ENCODE measurements around the gene COL24A1.
"Not testable (repeated sequence)": the region's sequence is repeated elsewhere in the genome, so short reads cannot be mapped to it uniquely, and the experiment has no call there.

COL24A1 gene

GRCh38 chr1:85991261-85991660 is 165.3 kb downstream of the COL24A1 start:
- Histone ChIP-seq H3K27ac (0 out of 22 replicates have a peak overlapping the region, but pooled peaks of 1 of the 11 experiments have one; percentile 7), H3K9ac (no peak overlapping the region), H3K9me3 (replicated peaks in 1 of 11) (no peaks in the 10 kb centered on the region), H3K4me2 (peak overlapping the region in 10 of 11 experiments; percentile 2 to 35 (median 14); a peak in 9 of 22 replicates), H3K27me3 (no peaks in the 10 kb centered on the region), H3K36me3 (no peaks in the 10 kb centered on the region), H3K4me1 (peaks cover 4 to 39% (median 16%) of the 10 kb centered on the region in 10 experiments; a peak in 15 of 20 replicates), H3K4me3 (no peak overlapping the region), H4K20me1 (no peaks in the 10 kb centered on the region)
- no peak for TF ChIP-seq Cebpa-rat (IDR thresholded peaks at IDR 0.05)

GRCh38 chr1:85984636-85985035 is 171.9 kb downstream of the COL24A1 start:
- H3K4me3 ChIP-seq = no peak overlapping the region
- no peak overlapping the region for H3K4me2 ChIP-seq
- TF ChIP-seq Cebpa-rat (IDR thresholded peaks at IDR 0.05) = no peak
- no peaks in the 10 kb centered on the region for H3K4me1 ChIP-seq
- H4K20me1 ChIP-seq = no peaks in the 10 kb centered on the region
- no peak overlapping the region for H3K27ac ChIP-seq
- H3K9me3 ChIP-seq (replicated peaks in 1 of 11) = no peaks in the 10 kb centered on the region
- no peaks in the 10 kb centered on the region for H3K27me3 ChIP-seq
- H3K36me3 ChIP-seq = no peaks in the 10 kb centered on the region
- H3K9ac ChIP-seq = no peak overlapping the region

GRCh38 chr1:85983316-85983715 is 173.3 kb downstream of the COL24A1 start:
- Histone ChIP-seq H3K27me3 (no peaks in the 10 kb centered on the region), H3K9me3 (replicated peaks in 1 of 11) (no peaks in the 10 kb centered on the region), H4K20me1 (no peaks in the 10 kb centered on the region), H3K4me2 (no peak overlapping the region), H3K4me1 (no peaks in the 10 kb centered on the region), H3K4me3 (no peak overlapping the region), H3K9ac (no peak overlapping the region), H3K27ac (no peak overlapping the region), H3K36me3 (no peaks in the 10 kb centered on the region)
- no peak for TF ChIP-seq Cebpa-rat (IDR thresholded peaks at IDR 0.05)

GRCh38 chr1:85976516-85977205 is 179.9 kb downstream of the COL24A1 start:
- H3K4me1 ChIP-seq = no peaks in the 10 kb centered on the region
- no peak for TF ChIP-seq Cebpa-rat (IDR thresholded peaks at IDR 0.05)
- no peaks in the 10 kb centered on the region for H3K36me3 ChIP-seq
- H3K9me3 ChIP-seq (replicated peaks in 1 of 11) = peaks cover 0 to 5% (median 0%) of the 10 kb centered on the region in 11 experiments; a peak in 1 of 22 replicates
- H3K4me3 ChIP-seq = no peak overlapping the region
- no peak overlapping the region for H3K27ac ChIP-seq
- no peak overlapping the region for H3K9ac ChIP-seq
- H3K4me2 ChIP-seq = no peak overlapping the region
- no peaks in the 10 kb centered on the region for H3K27me3 ChIP-seq
- H4K20me1 ChIP-seq = no peaks in the 10 kb centered on the region

DNA sequence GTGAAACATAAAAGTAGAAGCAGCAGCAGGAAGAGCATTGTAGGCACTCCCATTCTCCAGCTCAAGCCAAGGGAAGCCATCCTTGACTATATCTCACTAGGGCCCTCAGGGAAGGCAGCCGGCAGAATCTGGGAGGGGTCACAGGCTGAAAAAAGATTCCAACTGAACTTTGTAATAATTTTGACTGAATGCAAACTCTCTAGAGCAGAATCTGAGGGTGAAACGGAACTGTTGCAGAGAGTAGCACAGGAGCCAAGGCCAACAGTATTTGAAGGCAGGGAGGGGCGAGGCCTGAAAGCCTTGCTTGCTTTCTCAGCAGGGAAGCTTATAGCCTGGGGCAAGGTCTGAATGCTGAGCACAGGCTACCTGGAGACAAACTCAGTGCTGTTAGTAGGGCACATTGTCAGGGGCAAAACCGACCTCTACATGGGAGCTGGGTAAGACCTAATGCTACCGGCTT is 180.6 kb downstream of the COL24A1 start:
- no peak for TF ChIP-seq Cebpa-rat (IDR thresholded peaks at IDR 0.05)
- Histone ChIP-seq H3K4me1 (no peaks in the 10 kb centered on the region), H3K9me3 (replicated peaks in 1 of 11) (peaks cover 0 to 5% (median 0%) of the 10 kb centered on the region in 11 experiments; a peak in 1 of 22 replicates), H3K4me3 (no peak overlapping the region), H4K20me1 (no peaks in the 10 kb centered on the region), H3K4me2 (no peak overlapping the region), H3K36me3 (no peaks in the 10 kb centered on the region), H3K27ac (no peak overlapping the region), H3K27me3 (no peaks in the 10 kb centered on the region), H3K9ac (no peak overlapping the region)

DNA sequence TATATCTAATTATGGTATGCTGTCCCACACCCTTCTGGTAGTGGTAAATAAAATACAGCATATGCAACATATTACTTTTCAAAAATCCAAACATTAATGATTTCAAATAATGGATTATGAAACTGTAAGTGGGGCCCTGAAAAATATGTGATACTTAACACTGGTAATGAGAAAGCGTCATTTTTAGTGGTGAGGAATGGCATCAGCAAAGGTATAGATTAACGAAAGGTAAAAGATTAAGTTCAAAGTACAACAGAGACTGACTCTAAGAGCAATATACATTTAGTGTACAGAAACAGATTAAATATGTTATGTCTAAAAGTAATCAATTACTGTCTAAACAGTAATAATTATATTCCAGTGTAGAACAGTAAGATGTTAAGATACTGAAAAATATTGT is 194.1 kb downstream of the COL24A1 start:
- Histone ChIP-seq H3K27me3 (no peaks in the 10 kb centered on the region), H3K4me2 (no peak overlapping the region), H3K4me3 (no peak overlapping the region), H4K20me1 (no peaks in the 10 kb centered on the region), H3K9ac (no peak overlapping the region), H3K27ac (no peak overlapping the region), H3K9me3 (replicated peaks in 1 of 11) (no peaks in the 10 kb centered on the region), H3K4me1 (no peaks in the 10 kb centered on the region), H3K36me3 (no peaks in the 10 kb centered on the region)
- TF ChIP-seq Cebpa-rat (IDR thresholded peaks at IDR 0.05) = no peak

GRCh38 chr1:85957760-85958159 is 198.8 kb downstream of the COL24A1 start:
- Histone ChIP-seq H3K4me2 (no peak overlapping the region), H3K36me3 (no peaks in the 10 kb centered on the region), H3K4me1 (no peaks in the 10 kb centered on the region), H3K27me3 (no peaks in the 10 kb centered on the region), H3K27ac (no peak overlapping the region), H3K9ac (no peak overlapping the region), H3K4me3 (no peak overlapping the region), H3K9me3 (replicated peaks in 1 of 11) (no peaks in the 10 kb centered on the region), H4K20me1 (no peaks in the 10 kb centered on the region)
- TF ChIP-seq Cebpa-rat (IDR thresholded peaks at IDR 0.05) = no peak

- H3K4me3 ChIP-seq; H4K20me1 ChIP-seq; H3K36me3 ChIP-seq; H3K9me3 ChIP-seq (replicated peaks in 1 of 11); H3K27ac ChIP-seq; H3K4me2 ChIP-seq; H3K27me3 ChIP-seq; H3K9ac ChIP-seq; H3K4me1 ChIP-seq: not testable (repeated sequence)
Measured at GRCh38 chr1:85955218-85955617, 201.4 kb downstream of the COL24A1 start.

GRCh38 chr1:85952460-85952859 is 204.1 kb downstream of the COL24A1 start:
- Histone ChIP-seq H3K4me2 (no peak overlapping the region), H3K4me3 (no peak overlapping the region), H4K20me1 (no peaks in the 10 kb centered on the region), H3K27me3 (no peaks in the 10 kb centered on the region), H3K9me3 (replicated peaks in 1 of 11) (no peaks in the 10 kb centered on the region), H3K4me1 (no peaks in the 10 kb centered on the region), H3K9ac (no peak overlapping the region), H3K36me3 (no peaks in the 10 kb centered on the region), H3K27ac (no peak overlapping the region)
- no peak for TF ChIP-seq Cebpa-rat (IDR thresholded peaks at IDR 0.05)

GRCh38 chr1:85947186-85947585 is 209.4 kb downstream of the COL24A1 start:
- Histone ChIP-seq H3K27me3 (no peaks in the 10 kb centered on the region), H3K4me3 (no peak overlapping the region), H3K9me3 (replicated peaks in 1 of 11) (no peaks in the 10 kb centered on the region), H3K27ac (no peak overlapping the region), H3K9ac (no peak overlapping the region), H3K36me3 (no peaks in the 10 kb centered on the region), H3K4me1 (no peaks in the 10 kb centered on the region), H4K20me1 (no peaks in the 10 kb centered on the region), H3K4me2 (no peak overlapping the region)
- TF ChIP-seq Cebpa-rat (IDR thresholded peaks at IDR 0.05) = no peak
